ENCODE results near the gene MIPOL1. TPM values are rescaled to one million over a fixed set of nuclear protein-coding genes. Genes with fewer than 3 reads are reported as not detected.
A peak's percentile ranks its signal among the peaks of the same experiment; 100 is the strongest.

MIPOL1 gene
- total and polyA plus RNA-seq, 2 of the 13 experiments (the other 11 are each of a cell fraction or from before 2014, with no cell fraction given) = 8.6 to 34.2 TPM

GRCh38 chr14:37172024-37172869 is 25.5 kb upstream of the MIPOL1 start, which contains the start of gene SLC25A21:
TSS of gene SLC25A21 (minus strand) at chr14:37172606.
- H3K36me3 ChIP-seq (replicated peaks in 1 of 2; ENCODE audit: control insufficient read depth in 1 of 2, insufficient read depth in 2 of 2, low read length in 2 of 2) = no peaks in the 10 kb centered on the region
- H3K9me3 ChIP-seq (ENCODE audit: low read length) = no peaks in the 10 kb centered on the region
- no peaks in the 10 kb centered on the region for H3K79me2 ChIP-seq (ENCODE audit: insufficient read depth, low read length)
- H3K4me3 ChIP-seq (replicated peaks in 1 of 3; ENCODE audit: insufficient read depth in 1 of 3, low read depth in 2 of 3, low read length in 3 of 3) = peak within 1 kb of the TSS; percentile 64 to 83 (median 71)
- ChIA-PET POLR2A (interaction anchor here (0.7 to 3.4 kb wide), 11 partner anchors 9 to 852 kb away, joined by 3 to 29 read pairs (median 4); partner anchors contain the start of genes MBIP and MIPOL1), CTCF (ENCODE audit: low intra/inter-chr PET ratio, low total read pairs) (no interaction called here)
- peak; percentile 96 for ATAC-seq
- in situ Hi-C loops (cut with HindIII; ENCODE audit: extremely low pct_ligation_motif_present, low pct_unique_long_range_greater_than_20kb) = no loop called here
- H3K4me1 ChIP-seq (ENCODE audit: insufficient read depth, low read length) = peaks cover 14% of the 10 kb centered on the region
- peak within 1 kb of the TSS; percentile 91 for H2AFZ ChIP-seq (ENCODE audit: low read length)
- peak; percentile 85 for DNase-seq (ENCODE audit: low spot score)
- BruUV-seq (replicated peaks) = TSS peak; percentile 83
- intact Hi-C loops (cut with micrococcal nuclease; ENCODE audit: unreplicated experiment) = loop anchor here (1.0 to 10.0 kb wide), 2 partner anchors 26 to 1523 kb away; no protein-coding TSS in a partner anchor
- peak within 1 kb of the TSS; percentile 69 for H3K27ac ChIP-seq (ENCODE audit: extremely low read length, insufficient read depth, low read length)
- peak within 1 kb of the TSS; percentile 75 for H3K9ac ChIP-seq (ENCODE audit: insufficient read depth, low read depth, low read length)
- peak within 1 kb of the TSS; percentile 94 for H3K4me2 ChIP-seq (ENCODE audit: low read depth, low read length)
- H4K20me1 ChIP-seq (ENCODE audit: insufficient read depth, low read length) = no peaks in the 10 kb centered on the region
- no peak for FAIRE-seq
- peaks cover 0 to 12% of the 10 kb centered on the region in 2 experiments; a peak in 1 of 5 replicates for H3K27me3 ChIP-seq (ENCODE audit: control insufficient read depth in 1 of 2, insufficient read depth in 2 of 2, low read length in 2 of 2)
- 2% methylated on average over 63 of the region's 66 CpGs for WGBS (ENCODE audit: low lambda C conversion rate)
- TF ChIP-seq SALL1 (CRISPR knock-in tag; IDR thresholded peaks at IDR 0.05) (peak; percentile 96), HDAC1 (CRISPR knock-in tag; IDR thresholded peaks at IDR 0.05) (peak; percentile 95), ZNF138 (CRISPR knock-in tag; IDR thresholded peaks at IDR 0.05; ENCODE audit: low read depth) (peak; percentile 98), PITX1 (CRISPR knock-in tag; IDR thresholded peaks at IDR 0.05) (peak; percentile 92), ZNF687 (CRISPR knock-in tag; IDR thresholded peaks at IDR 0.05) (peak; percentile 100), FOXP4 (CRISPR knock-in tag; IDR thresholded peaks at IDR 0.05) (peak; percentile 74), ZC3H4 (CRISPR knock-in tag; IDR thresholded peaks at IDR 0.05; ENCODE audit: borderline replicate concordance) (no peak; the same call in 1 of the 2 replicates), KLF13 (CRISPR knock-in tag; IDR thresholded peaks at IDR 0.05) (peak; percentile 100), BRF2 (CRISPR knock-in tag; IDR thresholded peaks at IDR 0.05) (peak; percentile 97), NFE2L2 (IDR thresholded peaks at IDR 0.05; ENCODE audit: low read length) (no peak), BRD4 (CRISPR knock-in tag; IDR thresholded peaks at IDR 0.05) (peak; percentile 99), MEIS1 (CRISPR knock-in tag; IDR thresholded peaks at IDR 0.05; ENCODE audit: borderline replicate concordance) (peak; percentile 96), MATR3 (CRISPR knock-in tag; IDR thresholded peaks at IDR 0.05) (0 out of 2 replicates have a peak, but pooled peaks have one; percentile 83), GRHL1 (CRISPR knock-in tag; conservative IDR thresholded peaks at IDR 0.05) (0 out of 2 replicates have a peak, but pooled peaks have one; percentile 18)
